Measurements from ENCODE around the gene IFNL4.

IFNL4 gene

GRCh38 chr19:39296055-39296645 is 47.5 kb upstream of the IFNL4 start, which contains the start of gene IFNL1:
Gene IFNL1 (plus strand): TSS chr19:39296407. CDS start chr19:39296422, 15 bp downstream.
- Histone ChIP-seq H2AFZ (ENCODE audit: low read length) (no peak within 1 kb of the TSS), H3K4me3 (ENCODE audit: low read depth, low read length, poor library complexity, severe bottlenecking) (no peak within 1 kb of the TSS), H4K20me1 (ENCODE audit: insufficient read depth, low read length) (no peaks in the 10 kb centered on the region)

GRCh38 chr19:39293394-39293793 is 44.7 kb upstream of the IFNL4 start:
- Histone ChIP-seq H3K4me2 (ENCODE audit: low read length) (no peak overlapping the region), H3F3A (ENCODE audit: insufficient read depth, low read length) (no peaks in the 10 kb centered on the region)

More at GRCh38 chr19:39296055-39296645, 47.5 kb upstream of the IFNL4 start, which contains the start of gene IFNL1:
- Histone ChIP-seq H3K9me2 (ENCODE audit: low read depth, low read length) (no peaks in the 10 kb centered on the region), H3K27me3 (ENCODE audit: insufficient read depth, low read length) (no peaks in the 10 kb centered on the region), H3K4me2 (ENCODE audit: low read length) (no peak within 1 kb of the TSS), H3K79me2 (ENCODE audit: insufficient read depth, low read length) (no peaks in the 10 kb centered on the region), H3K4me1 (ENCODE audit: insufficient read depth, low read length, severe bottlenecking) (no peaks in the 10 kb centered on the region), H3F3A (ENCODE audit: insufficient read depth, low read length) (no peaks in the 10 kb centered on the region), H3K36me3 (ENCODE audit: insufficient read depth, low read length) (no peaks in the 10 kb centered on the region), H3K9ac (ENCODE audit: low read length) (no peak within 1 kb of the TSS), H3K9me3 (ENCODE audit: low read length) (no peaks in the 10 kb centered on the region), H3K27ac (ENCODE audit: low read depth, low read length, poor library complexity, severe bottlenecking) (no peak within 1 kb of the TSS)
- TF ChIP-seq CTCF (IDR thresholded peaks at IDR 0.05; ENCODE audit: low read length), result no peak
- no peak for TF ChIP-seq EZH2 (IDR thresholded peaks at IDR 0.05; ENCODE audit: borderline replicate concordance, low read length)

GRCh38 chr19:39284032-39284431 is 35.4 kb upstream of the IFNL4 start:
- H3K9ac ChIP-seq (ENCODE audit: low read length), result no peak overlapping the region
- no peak overlapping the region for H2AFZ ChIP-seq (ENCODE audit: low read length)
- H3F3A ChIP-seq (ENCODE audit: insufficient read depth, low read length), result no peaks in the 10 kb centered on the region
- H3K9me2 ChIP-seq (ENCODE audit: low read depth, low read length), result no peaks in the 10 kb centered on the region
- H3K27ac ChIP-seq (ENCODE audit: low read depth, low read length, poor library complexity, severe bottlenecking), result no peak overlapping the region
- no peaks in the 10 kb centered on the region for H4K20me1 ChIP-seq (ENCODE audit: insufficient read depth, low read length)
- no peaks in the 10 kb centered on the region for H3K36me3 ChIP-seq (ENCODE audit: insufficient read depth, low read length)
- no peaks in the 10 kb centered on the region for H3K79me2 ChIP-seq (ENCODE audit: insufficient read depth, low read length)
- no peak overlapping the region for H3K4me3 ChIP-seq (ENCODE audit: low read depth, low read length, poor library complexity, severe bottlenecking)
- H3K4me1 ChIP-seq (ENCODE audit: insufficient read depth, low read length, severe bottlenecking), result no peaks in the 10 kb centered on the region
- H3K27me3 ChIP-seq (ENCODE audit: insufficient read depth, low read length), result no peaks in the 10 kb centered on the region; the same call in 1 of the 2 replicates
- H3K9me3 ChIP-seq (ENCODE audit: low read length), result no peaks in the 10 kb centered on the region
- TF ChIP-seq EZH2 (IDR thresholded peaks at IDR 0.05; ENCODE audit: borderline replicate concordance, low read length), result no peak
- TF ChIP-seq CTCF (IDR thresholded peaks at IDR 0.05; ENCODE audit: low read length), result no peak
- H3K4me2 ChIP-seq (ENCODE audit: low read length), result no peak overlapping the region

More at GRCh38 chr19:39293394-39293793, 44.7 kb upstream of the IFNL4 start:
- Histone ChIP-seq H3K79me2 (ENCODE audit: insufficient read depth, low read length) (no peaks in the 10 kb centered on the region), H3K9ac (ENCODE audit: low read length) (no peak overlapping the region), H4K20me1 (ENCODE audit: insufficient read depth, low read length) (no peaks in the 10 kb centered on the region), H3K27ac (ENCODE audit: low read depth, low read length, poor library complexity, severe bottlenecking) (no peak overlapping the region), H3K9me3 (ENCODE audit: low read length) (no peaks in the 10 kb centered on the region), H3K36me3 (ENCODE audit: insufficient read depth, low read length) (no peaks in the 10 kb centered on the region), H2AFZ (ENCODE audit: low read length) (no peak overlapping the region), H3K4me1 (ENCODE audit: insufficient read depth, low read length, severe bottlenecking) (no peaks in the 10 kb centered on the region), H3K4me3 (ENCODE audit: low read depth, low read length, poor library complexity, severe bottlenecking) (no peak overlapping the region), H3K27me3 (ENCODE audit: insufficient read depth, low read length) (no peaks in the 10 kb centered on the region), H3K9me2 (ENCODE audit: low read depth, low read length) (no peaks in the 10 kb centered on the region)
- TF ChIP-seq CTCF (IDR thresholded peaks at IDR 0.05; ENCODE audit: low read length) (no peak), EZH2 (IDR thresholded peaks at IDR 0.05; ENCODE audit: borderline replicate concordance, low read length) (no peak)

All from OCI-LY1 (cell line).